ENCODE data around the gene ZBTB7A.

Gene ZBTB7A

DNA sequence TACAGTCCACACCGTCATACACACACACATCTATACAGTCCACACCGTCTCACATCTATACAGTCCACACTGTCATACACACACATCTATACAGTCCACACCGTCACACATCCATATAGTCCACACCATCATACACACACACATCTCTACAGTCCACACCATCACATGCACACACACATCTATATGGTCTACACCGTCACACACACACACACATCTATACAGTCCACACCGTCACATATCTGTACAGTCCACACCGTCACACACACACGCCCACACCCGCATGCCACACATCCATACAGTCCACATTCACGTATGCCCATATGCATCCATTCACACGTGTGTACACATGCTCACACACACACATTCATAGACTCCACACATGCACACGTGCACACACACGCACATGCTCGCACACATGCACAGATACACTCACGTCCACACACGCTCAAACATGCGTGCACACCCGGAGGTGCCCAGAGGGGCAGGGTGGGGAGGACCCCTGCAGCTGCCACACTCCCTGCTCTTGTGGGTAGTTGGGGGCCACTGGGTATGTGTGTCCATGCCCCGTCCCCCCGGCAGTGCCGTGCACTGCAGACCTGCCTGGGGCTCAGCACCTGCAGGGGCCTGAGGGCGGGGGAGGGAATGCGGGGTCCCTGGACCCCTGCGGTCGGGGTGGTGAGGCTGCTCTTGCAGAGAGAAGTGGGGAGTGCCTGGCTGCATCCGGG is 30.0 kb downstream of the ZBTB7A start:
- DNase-seq (ENCODE audit: low read depth in 2 of 2): no peak

DNA sequence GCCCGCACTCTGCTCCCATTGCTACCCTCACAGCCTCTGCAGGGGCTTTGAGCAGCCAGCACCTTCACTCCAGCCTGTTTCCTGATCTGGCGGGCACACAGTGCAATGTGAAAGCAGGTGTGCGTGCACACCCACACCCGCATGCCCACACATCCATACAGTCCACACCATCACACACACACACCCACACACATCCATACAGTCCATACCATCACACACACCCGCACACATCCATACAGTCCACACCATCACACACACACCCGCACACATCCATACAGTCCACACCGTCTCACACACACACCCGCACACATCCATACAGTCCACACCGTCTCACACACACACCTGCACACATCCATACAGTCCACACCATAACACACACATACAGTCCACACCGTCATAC is 31.1 kb downstream of the ZBTB7A start:
- DNase-seq (ENCODE audit: low read depth in 2 of 2): no peak

GRCh38 chr19:4035018-4035566 is 31.6 kb downstream of the ZBTB7A start:
- no peak for DNase-seq (ENCODE audit: low read depth in 2 of 2)

GRCh38 chr19:4034048-4035017 is 32.4 kb downstream of the ZBTB7A start:
- DNase-seq (ENCODE audit: low read depth in 2 of 2): no peak

DNA sequence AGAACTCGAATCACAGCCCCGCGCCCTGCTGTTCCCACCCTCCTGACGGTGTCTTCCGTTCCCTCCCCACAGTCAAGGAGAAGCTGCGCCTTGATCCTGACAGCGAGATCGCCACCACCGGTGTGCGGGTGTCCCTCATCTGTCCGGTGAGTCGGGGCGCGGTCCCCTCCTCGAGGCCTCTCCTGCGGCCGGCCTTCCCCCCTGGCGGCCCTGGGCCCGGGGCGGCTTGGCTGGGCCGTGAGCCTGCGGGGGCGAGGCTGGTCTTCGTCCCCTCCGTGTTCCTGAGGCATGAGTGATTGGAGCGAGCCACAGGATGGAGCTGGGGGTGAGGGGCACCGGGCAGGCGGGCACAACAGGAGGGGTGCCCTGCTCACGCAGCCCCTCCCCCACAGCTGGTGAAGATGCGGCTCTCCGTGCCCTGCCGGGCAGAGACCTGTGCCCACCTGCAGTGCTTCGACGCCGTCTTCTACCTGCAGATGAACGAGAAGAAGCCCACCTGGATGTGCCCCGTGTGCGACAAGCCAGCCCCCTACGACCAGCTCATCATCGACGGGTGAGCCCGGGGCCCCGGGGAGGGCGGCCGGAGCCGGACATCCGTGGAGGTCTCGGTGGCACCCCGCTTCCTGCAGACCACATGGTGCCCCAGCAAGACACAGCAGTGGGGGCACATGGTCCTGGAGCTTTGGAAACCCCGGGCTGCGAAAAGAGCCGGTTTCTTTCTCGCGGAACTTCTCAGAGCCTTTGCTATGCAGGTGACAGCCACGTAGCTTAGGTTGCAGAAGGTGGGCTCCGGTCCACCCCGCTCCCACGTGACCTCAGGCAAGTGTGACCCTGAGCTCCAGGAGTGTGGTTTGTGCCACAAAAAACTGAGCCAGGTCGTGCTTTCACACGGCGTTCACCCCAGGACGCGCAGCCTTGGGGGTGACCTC is 33.4 kb downstream of the ZBTB7A start:
- no peak for DNase-seq (ENCODE audit: low read depth in 2 of 2)

- DNase-seq (ENCODE audit: low read depth in 2 of 2): no peak
Observed at GRCh38 chr19:4032436-4032835, 34.3 kb downstream of the ZBTB7A start.

DNA sequence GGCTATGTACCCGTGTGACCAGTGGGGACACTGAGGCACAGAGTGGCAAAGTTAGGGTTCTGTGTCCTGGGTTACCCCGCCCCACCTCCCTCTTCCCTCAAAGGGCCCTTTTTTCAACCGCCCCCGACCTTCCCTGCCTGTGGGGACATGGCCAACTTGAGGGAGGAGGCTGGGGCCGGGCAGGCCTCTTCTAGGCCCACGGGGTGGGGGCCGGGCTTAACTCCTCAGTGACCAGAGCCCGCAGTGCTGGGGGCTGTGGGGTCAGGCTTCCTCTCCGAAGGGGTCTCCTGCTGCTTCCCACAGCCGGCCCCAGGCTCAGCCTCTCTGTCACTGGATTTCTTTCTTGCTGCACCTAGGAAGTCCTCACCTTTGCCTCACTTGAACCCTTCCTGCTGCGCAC is 35.3 kb downstream of the ZBTB7A start:
- DNase-seq (ENCODE audit: low read depth in 2 of 2): no peak

GRCh38 chr19:4030981-4031380 is 35.7 kb downstream of the ZBTB7A start:
- DNase-seq (ENCODE audit: low read depth in 2 of 2): no peak

- no peak for DNase-seq (ENCODE audit: low read depth in 2 of 2)
Observed at GRCh38 chr19:4030552-4030951, 36.1 kb downstream of the ZBTB7A start.

GRCh38 chr19:4029247-4029614 is 37.5 kb downstream of the ZBTB7A start:
- DNase-seq (ENCODE audit: low read depth in 2 of 2): no peak

GRCh38 chr19:4028334-4029246 is 38.1 kb downstream of the ZBTB7A start:
- DNase-seq (ENCODE audit: low read depth in 2 of 2): no peak

DNA sequence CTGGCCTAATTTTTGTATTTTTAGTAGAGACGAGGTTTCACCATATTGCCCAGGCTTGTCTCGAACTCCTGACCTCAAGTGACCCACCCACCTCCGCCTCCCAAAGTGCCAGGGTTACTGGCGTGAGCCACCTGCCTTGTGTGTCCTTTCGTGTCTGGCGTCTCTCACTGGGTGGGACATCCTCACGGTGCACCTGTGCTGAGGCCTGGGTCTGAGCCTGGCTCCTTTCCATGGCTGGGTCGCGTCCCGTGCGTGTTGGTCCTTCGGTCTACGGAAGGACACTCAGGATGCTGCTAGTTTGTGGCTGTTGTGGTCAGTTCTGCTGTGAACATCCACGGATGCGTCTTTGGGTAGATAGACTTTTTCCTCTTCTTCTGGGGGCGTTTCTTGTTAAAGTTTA is 39.6 kb downstream of the ZBTB7A start:
- DNase-seq (ENCODE audit: low read depth in 2 of 2): no peak

- no peak for DNase-seq (ENCODE audit: low read depth in 2 of 2)
Observed at GRCh38 chr19:4025317-4025716, 41.4 kb downstream of the ZBTB7A start.

DNA sequence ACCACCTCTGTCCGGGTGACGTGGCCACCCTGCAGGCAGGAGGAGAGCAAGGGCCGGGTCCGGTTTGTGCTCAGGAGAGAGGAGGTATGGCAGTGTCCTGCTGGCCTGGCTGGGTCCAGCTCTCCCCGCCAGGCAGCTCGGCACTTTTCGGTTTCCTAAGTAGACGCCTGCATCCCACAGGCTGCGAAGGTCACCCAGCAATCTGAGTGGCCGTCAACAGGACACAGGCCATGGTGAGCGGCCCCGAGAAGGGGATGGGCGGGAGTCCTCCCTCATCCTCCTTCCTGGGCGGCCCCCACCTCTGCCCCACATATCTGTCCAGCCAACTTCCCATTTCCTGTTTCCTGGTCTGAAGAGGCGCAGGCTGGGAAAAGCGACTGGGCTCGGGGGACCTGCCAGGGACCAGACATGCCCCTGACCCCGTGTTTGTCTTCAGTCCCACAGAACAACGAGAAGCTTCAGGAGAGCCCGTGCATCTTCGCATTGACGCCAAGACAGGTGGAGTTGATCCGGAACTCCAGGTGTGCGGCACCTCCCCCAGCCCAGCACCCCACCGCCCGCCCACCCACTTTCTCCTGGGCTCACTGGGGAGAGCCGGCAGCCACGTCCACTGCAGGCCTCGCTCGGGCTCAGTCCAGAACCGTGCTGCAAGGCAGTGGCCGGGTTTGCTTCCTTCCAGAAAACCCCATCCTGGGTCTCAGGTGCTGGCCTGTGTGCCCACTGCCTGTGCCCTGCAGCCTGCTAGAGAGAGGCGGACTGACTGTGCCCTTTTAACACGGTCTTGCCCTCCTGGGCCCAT is 42.9 kb downstream of the ZBTB7A start:
- no peak for DNase-seq (ENCODE audit: low read depth in 2 of 2)

DNA sequence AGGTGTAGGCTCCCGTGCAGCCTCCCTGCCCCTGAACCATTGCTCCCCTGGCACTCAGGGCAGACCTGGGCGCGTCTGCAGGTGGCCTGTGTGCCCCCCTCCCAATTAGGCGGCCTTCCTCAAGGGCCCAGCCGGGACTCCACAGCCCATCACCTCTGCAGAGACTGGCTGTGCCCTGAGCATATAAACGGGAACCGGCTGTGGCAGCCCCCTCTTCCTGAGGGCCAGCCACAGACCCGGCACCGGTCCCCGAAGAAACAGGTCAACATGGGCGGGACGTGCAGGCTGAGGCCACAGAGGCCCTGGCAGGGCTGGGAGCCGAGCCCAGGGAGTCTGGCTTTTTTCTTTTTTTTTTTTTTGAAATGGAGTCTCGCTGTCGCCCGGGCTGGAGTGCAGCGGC is 47.1 kb downstream of the ZBTB7A start:
- DNase-seq (ENCODE audit: low read depth in 2 of 2): no peak

DNA sequence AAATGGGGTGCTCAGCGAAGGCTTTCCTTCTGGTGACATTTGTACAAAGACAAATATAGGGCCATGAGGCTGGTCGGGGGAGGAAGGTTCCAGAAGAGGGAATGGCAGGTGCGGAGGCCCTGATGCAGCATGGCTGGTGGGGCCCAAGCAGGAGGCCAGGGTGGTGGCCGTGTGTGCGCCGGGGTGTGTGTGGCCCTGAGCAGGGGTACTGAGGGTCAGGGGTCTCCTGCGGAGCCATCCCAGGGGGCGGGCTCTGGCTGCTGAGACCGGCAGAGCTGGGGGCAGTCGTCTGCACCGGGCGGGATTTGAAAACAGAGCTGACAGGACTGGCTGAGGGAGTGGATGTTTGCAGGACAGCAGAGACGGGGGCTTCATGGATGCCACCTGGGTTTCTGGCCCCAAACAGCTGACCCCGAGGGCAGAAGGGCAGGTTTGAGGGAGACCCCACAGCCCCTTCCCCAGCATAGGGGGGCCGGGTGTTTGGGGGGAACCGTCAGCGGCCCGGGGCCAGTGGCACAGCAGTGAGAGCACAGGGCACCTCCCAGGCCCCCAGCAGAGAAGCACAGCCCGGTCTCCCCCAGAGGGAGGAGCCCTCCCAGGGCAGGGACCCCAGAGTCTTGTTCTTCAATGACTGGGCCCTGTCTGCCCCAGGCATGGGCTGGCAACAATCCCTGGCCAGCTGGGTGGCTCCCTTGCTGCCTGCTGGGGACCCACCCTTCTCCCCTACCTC is 47.8 kb downstream of the ZBTB7A start:
- no peak for DNase-seq (ENCODE audit: low read depth in 2 of 2)

DNA sequence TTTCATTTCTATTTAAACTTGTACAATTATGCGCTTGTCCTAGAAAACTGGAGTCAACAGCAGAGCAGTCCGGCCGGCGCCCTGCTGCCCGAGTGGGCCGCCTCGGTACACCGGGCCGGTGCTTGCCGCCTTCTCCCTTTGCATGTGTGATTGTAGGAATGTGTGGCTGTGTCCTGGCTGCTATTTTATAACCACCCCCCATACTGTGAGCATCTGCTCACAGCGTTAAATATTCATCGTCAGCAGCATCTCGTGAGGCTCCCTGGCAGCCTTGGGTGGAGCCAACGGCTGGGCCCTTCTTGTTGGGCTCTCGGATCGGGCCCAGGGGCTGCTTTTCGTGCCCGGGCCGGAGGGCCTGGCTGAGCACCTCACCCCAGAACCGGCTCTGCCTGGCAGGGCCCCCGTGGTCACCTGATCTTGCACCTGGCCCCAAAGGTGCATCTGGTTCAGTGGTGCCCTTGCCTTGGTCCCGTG is 48.5 kb downstream of the ZBTB7A start:
- DNase-seq (ENCODE audit: low read depth in 2 of 2): no peak

DNA sequence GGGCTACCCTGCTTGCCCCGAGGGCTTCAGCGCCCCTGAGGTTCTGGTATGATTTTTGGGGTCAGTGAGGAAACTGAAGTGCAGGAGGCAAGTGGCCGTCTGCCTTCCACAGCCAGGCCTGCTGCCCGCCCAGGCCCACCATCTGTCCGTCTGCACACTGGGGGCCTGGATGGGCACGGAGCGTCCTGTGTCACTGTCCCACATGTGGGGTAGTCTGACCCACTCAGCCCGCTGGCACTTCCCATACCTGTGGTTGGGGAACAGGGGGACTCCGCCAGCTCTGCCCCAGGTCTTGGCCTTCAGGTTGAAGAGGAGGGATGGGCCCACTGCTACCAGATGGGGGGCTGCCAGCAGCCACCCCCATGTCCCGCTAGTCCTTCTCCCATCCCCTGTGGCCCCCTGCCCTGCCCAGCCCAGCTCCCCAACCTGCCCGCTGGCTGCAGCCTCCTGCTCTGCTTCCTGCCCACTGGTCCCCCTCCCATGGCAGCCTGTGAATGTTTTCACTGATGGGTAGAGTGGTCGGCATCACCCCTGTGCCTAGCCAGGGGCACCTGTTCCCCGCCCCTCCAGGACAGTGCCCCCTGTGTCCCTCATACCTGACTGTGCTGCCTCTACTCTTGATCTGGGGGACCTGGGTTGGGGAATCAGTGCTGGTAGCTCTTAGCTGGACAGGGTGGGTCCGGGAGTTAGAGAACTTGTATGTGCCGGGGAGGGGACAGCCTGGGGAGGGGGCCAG is 49.6 kb downstream of the ZBTB7A start:
- no peak for DNase-seq (ENCODE audit: low read depth in 2 of 2)
